Transverse colon (tissue), 4 donors: ENCODE measurements around the gene LAMB4.

ENCODE experiments used
- CTCF ChIP-seq, 5 experiments: fragments of 200-600 bp in 3 of 5; fragments of 450-650 bp in 2 of 5; sonication (generic) in 3 of 5; IDR thresholded peaks; 1 replicate in 2 of 5; 2 replicates in 3 of 5; pipeline ENCODE4 v1.5.1; 2016 to 2017; ENCODE audit warnings: antibody characterized with exemption in 5 of 5, inconsistent platforms in 3 of 5, mild to moderate bottlenecking in 2 of 5, moderate library complexity in 1 of 5
- POLR2A ChIP-seq: fragments of 450-650 bp; IDR thresholded peaks from one replicate; pipeline ENCODE4 v1.6.1; 2016; ENCODE audit warnings: antibody characterized with exemption, mild to moderate bottlenecking, moderate library complexity
- POLR2AphosphoS5 ChIP-seq, 3 donors: sonication (generic); formaldehyde crosslinking; IDR thresholded peaks; one replicate each; pipeline ENCODE4 v1.6.1; 2016; ENCODE audit warnings: antibody characterized with exemption in 3 of 3

- no peak for TF ChIP-seq POLR2AphosphoS5 (IDR thresholded peaks at IDR 0.05)
- no peak for TF ChIP-seq CTCF (IDR thresholded peaks at IDR 0.05)
- TF ChIP-seq POLR2A: no peak
These were observed 80.2 kb downstream of the LAMB4 start for GRCh38 chr7:108049962-108050361.
